Fibroblast of lung (primary cell): Measurements from ENCODE around the gene ITGAE. TPM values are rescaled to one million over a fixed set of nuclear protein-coding genes. Genes with fewer than 3 reads are reported as not detected.

Experiments used
- DNase-seq, 2 donors: peaks; one replicate each; pipeline versions ENCODE4 v3.0.0 to v3.0.0-alpha.2; 2010; ENCODE audit warnings: low read depth in 2 of 2
- H2AFZ ChIP-seq: 2 replicates; pipeline ENCODE4 v1.5.1; 2012; ENCODE audit warnings: low read length, control low read depth, inconsistent platforms
- H3K27ac ChIP-seq: 2 replicates; pipeline ENCODE4 v1.5.1; 2011; ENCODE audit warnings: low read length, control low read depth; ENCODE audit not compliant: insufficient read depth
- H3K27me3 ChIP-seq: 2 replicates; pipeline ENCODE4 v1.5.1; 2011; ENCODE audit warnings: mild to moderate bottlenecking, low read length; ENCODE audit not compliant: control insufficient read depth, insufficient read depth
- H3K36me3 ChIP-seq: 2 replicates; pipeline ENCODE4 v1.5.1; 2011; ENCODE audit warnings: low read length; ENCODE audit not compliant: control insufficient read depth, insufficient read depth
- H3K4me1 ChIP-seq: 2 replicates; pipeline ENCODE4 v1.5.1; 2011; ENCODE audit warnings: low read length; ENCODE audit not compliant: control insufficient read depth, insufficient read depth; ENCODE audit errors: extremely low read depth
- H3K4me2 ChIP-seq: 2 replicates; pipeline ENCODE4 v1.5.1; 2011; ENCODE audit warnings: low read length, control low read depth; ENCODE audit not compliant: insufficient read depth; ENCODE audit errors: extremely low read depth
- H3K4me3 ChIP-seq, 4 experiments: fragments of 200-600 bp in 1 of 4; sonication (generic) in 1 of 4; replicated peaks in 1 of 4; 2 replicates each; pipeline ENCODE4 v1.5.1; 2011 to 2016; ENCODE audit warnings: low read length in 4 of 4, low read depth in 3 of 4, mild to moderate bottlenecking in 3 of 4, control low read depth in 2 of 4, inconsistent platforms in 1 of 4, mixed read lengths in 1 of 4; ENCODE audit not compliant: insufficient read depth in 1 of 4; ENCODE audit errors: control extremely low read depth in 1 of 4
- H3K79me2 ChIP-seq: 2 replicates; pipeline ENCODE4 v1.5.1; 2012; ENCODE audit warnings: mild to moderate bottlenecking, low read length, inconsistent platforms; ENCODE audit not compliant: control insufficient read depth, insufficient read depth
- H3K9ac ChIP-seq: 2 replicates; pipeline ENCODE4 v1.5.1; 2011; ENCODE audit warnings: mild to moderate bottlenecking, low read length, control low read depth; ENCODE audit not compliant: insufficient read depth
- H3K9me3 ChIP-seq: 2 replicates; pipeline ENCODE4 v1.5.1; 2012; ENCODE audit warnings: low read depth, low read length; ENCODE audit not compliant: control insufficient read depth, insufficient read depth
- H4K20me1 ChIP-seq: 2 replicates; pipeline ENCODE4 v1.5.1; 2011; ENCODE audit warnings: low read length; ENCODE audit not compliant: control insufficient read depth, insufficient read depth; ENCODE audit errors: extremely low read depth
- EZH2 ChIP-seq: IDR thresholded peaks from 2 replicates; pipeline ENCODE4 v1.5.1; 2012; ENCODE audit warnings: low read length, control low read depth, mild to moderate bottlenecking; ENCODE audit errors: missing control alignments
- polyA plus RNA-seq, 2 donors: library from polyadenylated mRNA; depleted of rRNA in 1 of 2; stranded (reverse) in 1 of 2; unstranded in 1 of 2; fragments of >200 nt; gene quantifications; 2 replicates each; pipeline ENCODE4 v1.2.1, GENCODE V29; 2011 to 2012; ENCODE audit warnings: missing spikeins in 1 of 2
- total RNA-seq: library from RNA; depleted of rRNA; stranded (reverse); fragments of >200 nt; gene quantifications from 2 replicates; pipeline ENCODE4 v1.2.1, GENCODE V29; 2014
- TF ChIP-seq, protein P1 (sequence below), 2 donors: IDR thresholded peaks in 1 of 2; conservative IDR thresholded peaks in 1 of 2; 1 replicate in 1 of 2; 2 replicates in 1 of 2; pipeline ENCODE4 v1.5.1; 2011 to 2012; ENCODE audit warnings: low read length in 2 of 2, control low read depth in 1 of 2, inconsistent platforms in 1 of 2, low read depth in 1 of 2, mild to moderate bottlenecking in 1 of 2

The ITGAE gene
- total and polyA plus RNA-seq, 2 donors (not counting 1 experiment from before 2014, with no cell fraction given) = 29.7 to 72.5 TPM

DNA sequence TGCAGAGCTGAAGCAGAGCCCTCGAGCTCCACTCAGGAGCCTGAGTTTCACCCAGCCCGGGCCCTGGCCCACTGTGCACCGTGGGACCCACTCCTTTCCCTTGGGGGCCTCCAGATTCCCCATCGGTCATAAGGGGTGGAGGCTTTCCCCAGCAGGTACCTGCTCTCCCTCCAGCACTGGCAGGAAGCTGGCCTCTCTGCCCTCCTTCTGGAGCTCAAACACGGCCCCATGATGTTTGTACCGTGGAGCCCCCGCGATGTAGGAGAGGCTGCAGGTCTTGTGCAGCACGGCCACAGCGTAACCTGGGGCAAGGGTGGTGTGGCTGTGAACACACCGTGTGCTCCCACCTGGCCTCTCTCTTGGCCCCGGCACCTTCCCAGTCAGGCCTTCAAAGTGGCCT, 47.4 kb downstream of the ITGAE start:
- H3K36me3 ChIP-seq = no peaks in the 10 kb centered on the region
- no peak overlapping the region for H2AFZ ChIP-seq
- H3K9me3 ChIP-seq = no peaks in the 10 kb centered on the region
- H3K27ac ChIP-seq = no peak overlapping the region
- no peak overlapping the region for H3K4me2 ChIP-seq
- no peak overlapping the region for H3K4me3 ChIP-seq
- no peaks in the 10 kb centered on the region for H3K4me1 ChIP-seq
- H3K9ac ChIP-seq = no peak overlapping the region
- no peak for DNase-seq
- no peaks in the 10 kb centered on the region for H4K20me1 ChIP-seq
- H3K79me2 ChIP-seq = no peaks in the 10 kb centered on the region
- TF ChIP-seq, protein P1, sequence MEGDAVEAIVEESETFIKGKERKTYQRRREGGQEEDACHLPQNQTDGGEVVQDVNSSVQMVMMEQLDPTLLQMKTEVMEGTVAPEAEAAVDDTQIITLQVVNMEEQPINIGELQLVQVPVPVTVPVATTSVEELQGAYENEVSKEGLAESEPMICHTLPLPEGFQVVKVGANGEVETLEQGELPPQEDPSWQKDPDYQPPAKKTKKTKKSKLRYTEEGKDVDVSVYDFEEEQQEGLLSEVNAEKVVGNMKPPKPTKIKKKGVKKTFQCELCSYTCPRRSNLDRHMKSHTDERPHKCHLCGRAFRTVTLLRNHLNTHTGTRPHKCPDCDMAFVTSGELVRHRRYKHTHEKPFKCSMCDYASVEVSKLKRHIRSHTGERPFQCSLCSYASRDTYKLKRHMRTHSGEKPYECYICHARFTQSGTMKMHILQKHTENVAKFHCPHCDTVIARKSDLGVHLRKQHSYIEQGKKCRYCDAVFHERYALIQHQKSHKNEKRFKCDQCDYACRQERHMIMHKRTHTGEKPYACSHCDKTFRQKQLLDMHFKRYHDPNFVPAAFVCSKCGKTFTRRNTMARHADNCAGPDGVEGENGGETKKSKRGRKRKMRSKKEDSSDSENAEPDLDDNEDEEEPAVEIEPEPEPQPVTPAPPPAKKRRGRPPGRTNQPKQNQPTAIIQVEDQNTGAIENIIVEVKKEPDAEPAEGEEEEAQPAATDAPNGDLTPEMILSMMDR (conservative IDR thresholded peaks at IDR 0.05 in 1 of 2, IDR thresholded peaks at IDR 0.05 in 1 of 2; ENCODE audit: low read depth in 1 of 2, low read length in 2 of 2) = no peak
- TF ChIP-seq EZH2 = no peak
- H3K27me3 ChIP-seq = peaks cover 3% of the 10 kb centered on the region

DNA sequence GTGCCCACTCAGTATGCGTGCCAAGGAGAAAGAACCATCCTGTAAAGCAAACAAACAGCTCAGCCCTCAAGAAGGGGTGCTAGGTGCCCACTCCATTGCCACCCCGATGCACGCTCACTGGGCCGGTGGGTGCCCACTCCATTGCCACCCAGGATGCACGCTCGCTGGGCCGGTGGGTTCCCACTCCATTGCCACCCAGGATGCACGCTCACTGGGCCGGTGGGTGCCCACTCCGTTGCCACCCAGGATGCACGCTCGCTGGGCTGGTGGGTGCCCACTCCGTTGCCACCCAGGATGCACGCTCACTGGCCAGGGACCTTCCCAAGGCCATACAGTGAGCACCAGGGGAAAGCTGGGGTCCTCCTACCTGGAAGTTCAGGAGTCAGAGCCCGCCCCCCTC, 49.2 kb downstream of the ITGAE start:
- Histone ChIP-seq H2AFZ (no peak overlapping the region), H3K9me3 (no peaks in the 10 kb centered on the region), H3K36me3 (no peaks in the 10 kb centered on the region), H3K9ac (no peak overlapping the region), H3K79me2 (no peaks in the 10 kb centered on the region), H3K4me2 (no peak overlapping the region), H3K27me3 (peaks cover 5% of the 10 kb centered on the region), H3K27ac (no peak overlapping the region), H3K4me3 (no peak overlapping the region), H4K20me1 (no peaks in the 10 kb centered on the region), H3K4me1 (no peaks in the 10 kb centered on the region)
- TF ChIP-seq, protein P1 (conservative IDR thresholded peaks at IDR 0.05 in 1 of 2, IDR thresholded peaks at IDR 0.05 in 1 of 2; ENCODE audit: low read depth in 1 of 2, low read length in 2 of 2) = no peak
- TF ChIP-seq EZH2 = no peak
- DNase-seq = no peak

DNA sequence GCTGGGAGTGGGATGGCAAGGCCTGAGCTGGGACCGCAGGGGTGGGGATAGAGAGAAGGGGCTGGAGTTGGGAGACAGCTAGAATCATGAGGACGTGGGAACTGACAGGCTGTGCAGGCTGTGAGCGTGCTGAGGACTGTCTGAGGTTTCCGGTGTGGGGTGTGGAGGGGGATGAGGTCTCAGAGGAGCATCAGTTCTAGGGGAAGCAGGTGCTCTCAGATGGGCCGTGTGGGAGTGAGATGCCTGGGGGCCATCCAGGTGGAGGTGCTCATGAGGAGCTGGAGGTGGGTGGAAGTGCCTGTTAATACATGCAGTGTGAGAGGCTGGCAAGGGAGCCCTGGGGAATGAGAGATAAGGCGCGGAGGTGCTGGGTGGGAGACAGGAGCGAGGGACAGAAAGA, 50.1 kb downstream of the ITGAE start:
- Histone ChIP-seq H2AFZ (no peak overlapping the region), H3K36me3 (no peaks in the 10 kb centered on the region), H3K27ac (no peak overlapping the region), H3K9ac (no peak overlapping the region), H4K20me1 (no peaks in the 10 kb centered on the region), H3K27me3 (peaks cover 5% of the 10 kb centered on the region), H3K9me3 (no peaks in the 10 kb centered on the region), H3K4me1 (no peaks in the 10 kb centered on the region), H3K4me3 (no peak overlapping the region), H3K4me2 (no peak overlapping the region), H3K79me2 (no peaks in the 10 kb centered on the region)
- DNase-seq = no peak
- TF ChIP-seq, protein P1 (conservative IDR thresholded peaks at IDR 0.05 in 1 of 2, IDR thresholded peaks at IDR 0.05 in 1 of 2; ENCODE audit: low read depth in 1 of 2, low read length in 2 of 2) = no peak
